Activated CD4-positive, alpha-beta T cell treated with anti-CD3 and anti-CD28 coated beads for 4 hours (primary cell): ENCODE measurements around the gene PDLIM7.

Experiments
- DNase-seq, 2 donors: peaks; one replicate each; pipeline ENCODE4 v3.0.0-alpha.2; 2020

Gene PDLIM7

DNA sequence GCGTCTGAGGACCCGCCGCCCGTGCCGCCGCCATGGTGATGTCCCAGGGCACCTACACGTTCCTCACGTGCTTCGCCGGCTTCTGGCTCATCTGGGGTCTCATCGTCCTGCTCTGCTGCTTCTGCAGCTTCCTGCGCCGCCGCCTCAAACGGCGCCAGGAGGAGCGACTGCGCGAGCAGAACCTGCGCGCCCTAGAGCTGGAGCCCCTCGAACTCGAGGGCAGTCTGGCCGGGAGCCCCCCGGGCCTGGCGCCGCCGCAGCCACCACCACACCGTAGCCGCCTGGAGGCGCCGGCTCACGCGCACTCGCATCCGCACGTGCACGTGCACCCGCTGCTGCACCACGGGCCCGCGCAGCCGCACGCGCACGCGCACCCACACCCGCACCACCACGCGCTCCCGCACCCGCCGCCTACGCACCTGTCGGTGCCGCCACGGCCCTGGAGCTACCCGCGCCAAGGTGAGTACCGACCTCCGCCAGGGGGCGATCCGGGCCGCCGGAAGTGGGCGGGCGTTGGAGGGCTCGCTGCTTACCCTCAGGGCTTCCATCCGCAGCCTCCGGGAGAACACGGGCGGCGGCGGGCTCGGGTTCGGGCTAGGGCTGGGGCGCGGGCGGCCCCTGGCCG, 42.3 kb downstream of the PDLIM7 start:
- peak; percentile 91 for DNase-seq

DNA sequence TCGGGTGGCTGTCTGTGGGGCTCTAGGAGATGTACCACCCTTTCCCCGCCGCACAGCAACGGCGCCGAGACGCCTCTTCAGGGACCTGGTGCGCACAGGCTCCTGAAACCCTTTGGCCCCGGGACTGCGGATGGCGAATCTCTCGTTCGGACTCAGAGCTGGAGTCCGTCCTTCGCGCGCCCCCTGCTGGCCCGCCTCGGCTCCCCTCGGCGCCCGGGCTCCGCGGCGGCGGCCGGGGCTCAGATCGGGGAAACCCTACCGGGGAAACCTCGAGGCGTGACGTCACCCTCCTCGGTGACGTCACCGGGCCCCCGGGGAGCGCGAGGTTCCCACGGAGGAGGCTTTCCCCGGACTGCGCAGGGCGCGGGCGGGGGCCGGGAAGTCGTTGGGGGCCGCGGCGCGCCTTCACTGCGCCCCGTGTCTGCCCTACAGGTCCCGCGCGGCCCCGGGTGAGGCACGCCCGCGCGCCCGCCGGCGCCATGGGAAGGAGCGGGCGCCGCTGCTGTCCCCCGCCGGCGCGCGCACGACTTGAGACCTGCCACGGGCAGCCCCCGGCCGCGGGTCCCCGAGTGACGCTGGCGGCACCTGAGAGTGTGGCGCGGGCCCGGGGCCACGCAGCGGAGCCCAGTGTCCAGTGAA, 42.9 kb downstream of the PDLIM7 start:
- peak; percentile 92 to 94 for DNase-seq

GRCh38 chr5:177453852-177454396, 43.5 kb downstream of the PDLIM7 start:
- no peak for DNase-seq

DNA sequence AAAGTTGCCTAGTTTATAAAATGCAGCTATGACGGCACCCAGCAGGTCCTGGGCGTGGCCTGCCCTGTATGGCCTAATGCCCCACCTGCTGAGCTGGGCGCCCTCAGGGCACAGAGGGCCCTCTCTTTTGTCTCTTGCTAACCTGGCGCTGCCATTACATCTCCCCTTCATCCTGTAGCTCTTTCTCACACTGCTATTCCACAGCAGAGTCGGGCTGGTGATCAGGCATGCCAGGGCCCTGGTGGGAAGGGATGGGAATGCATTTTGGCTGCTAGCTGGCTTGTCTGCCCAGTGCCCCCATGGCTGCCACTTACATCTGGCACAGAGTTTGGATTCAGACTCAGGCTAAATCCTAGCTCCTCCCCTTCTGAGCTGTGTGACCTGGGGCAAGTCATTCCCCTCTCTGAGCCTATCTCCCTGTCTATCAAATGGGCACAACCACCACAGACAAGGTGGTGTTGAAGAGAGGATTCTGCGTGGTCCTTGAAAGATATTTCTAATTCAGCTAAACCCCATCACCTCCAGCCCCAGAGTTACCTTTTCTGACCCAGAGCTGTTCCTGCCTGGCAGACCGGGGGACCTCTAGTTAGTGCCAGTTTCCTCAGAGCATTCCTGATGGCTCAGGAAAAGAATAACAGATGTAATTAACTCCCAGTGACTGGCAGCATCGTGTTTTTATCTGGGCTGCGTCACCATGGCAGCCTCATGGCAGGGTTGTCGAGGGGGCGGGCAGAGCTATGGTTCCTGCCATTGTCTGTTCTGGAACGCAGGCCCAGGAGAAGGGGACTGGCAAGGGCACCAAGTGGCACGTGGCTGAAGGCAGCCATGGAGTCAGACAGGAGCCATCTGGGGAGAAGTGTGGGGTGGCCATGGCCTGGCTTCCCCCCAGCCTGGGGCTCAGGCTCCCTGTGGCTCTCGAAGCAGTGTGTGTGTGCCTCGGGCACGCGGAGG, 44.4 kb downstream of the PDLIM7 start:
- DNase-seq = no peak

- DNase-seq = no peak
These were observed 46.6 kb downstream of the PDLIM7 start for GRCh38 chr5:177450667-177451424.

- no peak for DNase-seq
These were observed 48.0 kb downstream of the PDLIM7 start for GRCh38 chr5:177449140-177450061.

GRCh38 chr5:177448244-177448950, 49.0 kb downstream of the PDLIM7 start:
- no peak for DNase-seq

- no peak for DNase-seq
These were observed 49.7 kb downstream of the PDLIM7 start for GRCh38 chr5:177447611-177448243.

DNA sequence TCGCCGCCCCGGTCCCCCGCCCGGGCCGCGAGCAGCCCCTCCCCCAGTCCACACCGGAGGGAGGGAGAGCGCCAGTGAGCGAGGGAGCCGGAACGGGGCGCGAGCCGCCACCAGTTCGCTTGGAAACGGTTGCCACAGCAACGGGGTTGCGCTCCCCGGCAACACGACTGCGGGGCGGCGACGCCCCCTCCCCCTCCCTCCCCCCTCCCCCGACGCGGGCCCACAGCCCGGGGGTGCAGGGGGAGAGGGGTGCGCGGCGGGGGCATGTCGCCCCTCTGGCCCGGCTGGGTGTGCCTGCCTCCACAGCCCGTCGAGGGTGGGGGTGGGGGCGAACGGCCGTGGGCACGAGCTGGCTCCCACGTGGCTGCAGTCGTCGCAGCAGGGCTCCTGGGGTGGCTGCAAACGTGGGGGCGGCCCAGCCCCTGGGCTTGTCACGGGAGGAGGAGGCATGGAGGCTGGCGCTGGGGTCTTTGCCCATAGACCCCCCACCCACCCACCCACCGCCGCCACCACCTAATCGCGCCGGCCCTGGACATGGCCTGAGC, 50.3 kb downstream of the PDLIM7 start:
- DNase-seq = peak; percentile 59 to 71

DNA sequence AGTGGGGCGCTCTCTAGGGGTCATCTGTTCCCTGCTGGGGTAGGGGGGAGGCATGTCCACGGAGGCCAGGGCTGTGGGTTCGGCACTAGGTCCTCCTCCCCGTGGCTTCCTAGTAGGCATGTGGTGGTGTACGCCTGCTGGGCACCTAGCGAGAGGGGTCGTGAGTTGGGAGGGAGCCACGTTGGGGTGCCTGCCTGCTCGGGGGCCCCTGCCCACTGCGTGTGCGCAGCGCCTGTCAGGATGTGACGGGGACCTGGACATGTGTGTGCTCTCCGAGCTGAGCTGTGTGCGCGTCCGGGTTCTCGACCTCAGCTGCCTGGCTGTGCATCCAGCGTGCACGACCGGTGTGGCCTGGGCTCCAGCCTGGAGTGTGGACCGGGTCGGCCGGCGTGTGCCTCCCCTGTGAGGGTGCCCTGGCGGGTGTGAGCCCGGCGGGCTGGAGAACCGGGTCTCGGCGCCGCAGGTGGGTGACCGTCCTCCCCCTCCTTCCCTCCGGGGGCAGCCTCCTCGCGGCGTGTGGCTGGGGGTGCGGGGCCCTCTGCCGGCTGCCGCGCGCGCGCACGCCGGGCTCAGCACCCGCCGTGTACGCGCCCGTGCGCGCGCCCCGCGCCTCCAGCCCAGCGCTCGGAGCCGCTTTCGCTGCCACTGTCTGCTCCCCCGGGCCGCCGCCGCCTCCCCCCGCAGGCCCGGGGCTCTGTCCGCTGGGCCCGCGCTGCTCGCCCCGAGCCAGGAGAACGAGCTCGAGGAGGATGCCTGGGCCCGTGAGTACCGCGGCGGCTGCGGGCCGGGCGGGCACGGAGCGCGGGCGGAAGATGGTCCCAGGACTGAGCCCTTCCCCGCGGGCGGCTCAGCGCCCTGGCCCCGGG, 51.0 kb downstream of the PDLIM7 start, which contains the start of gene PRR7:
Gene PRR7, plus strand, starts transcription at position 615 of the 866 bp plus-strand sequence. CDS start 8,254 bp downstream, outside the sequence.
- DNase-seq = peak; percentile 69 to 72

- DNase-seq = no peak
These were observed 51.5 kb downstream of the PDLIM7 start for GRCh38 chr5:177445917-177446199.

DNA sequence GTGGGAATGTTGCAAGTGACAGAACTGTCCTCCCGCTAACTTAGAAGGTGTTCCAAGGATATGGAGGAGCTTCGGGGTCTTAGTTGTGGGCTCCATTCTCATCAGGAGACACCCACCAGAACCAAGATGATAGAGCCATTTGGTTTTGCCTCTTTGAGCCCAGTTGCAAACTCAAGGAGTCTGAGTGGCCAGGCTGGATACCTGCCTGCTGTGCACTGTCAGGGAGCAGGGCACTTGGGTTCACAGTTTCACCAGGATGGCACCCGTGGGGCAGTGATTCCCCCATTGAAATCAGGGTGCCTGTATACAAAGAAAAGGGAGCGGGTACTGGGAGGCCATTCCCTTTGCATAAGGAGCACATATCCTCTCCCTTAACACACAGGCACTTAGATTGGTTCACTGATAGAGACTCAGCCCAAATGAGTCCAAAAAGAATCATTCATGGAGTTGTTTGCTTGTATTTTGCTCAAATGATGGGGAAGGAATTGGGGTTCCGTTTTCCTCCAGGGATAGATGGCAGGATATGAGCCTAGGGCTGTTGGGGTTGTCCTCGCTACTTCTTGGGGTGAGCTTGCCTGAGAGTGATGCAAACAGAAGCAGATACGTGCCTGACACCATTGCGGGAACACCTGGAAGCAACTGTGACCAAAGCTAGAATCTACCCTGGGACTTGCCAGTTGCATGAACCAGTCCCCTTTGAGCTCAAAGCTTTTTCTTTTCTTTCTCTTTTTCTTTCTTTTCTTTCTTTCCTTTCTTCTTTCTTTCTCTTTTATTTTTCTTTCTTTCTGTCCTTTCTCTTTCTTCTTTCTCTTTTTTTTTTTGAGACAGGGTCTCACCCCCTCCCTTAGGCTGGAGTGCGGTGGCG, 52.1 kb downstream of the PDLIM7 start:
- DNase-seq = no peak

- no peak for DNase-seq
These were observed 53.0 kb downstream of the PDLIM7 start for GRCh38 chr5:177444106-177445051.

DNA sequence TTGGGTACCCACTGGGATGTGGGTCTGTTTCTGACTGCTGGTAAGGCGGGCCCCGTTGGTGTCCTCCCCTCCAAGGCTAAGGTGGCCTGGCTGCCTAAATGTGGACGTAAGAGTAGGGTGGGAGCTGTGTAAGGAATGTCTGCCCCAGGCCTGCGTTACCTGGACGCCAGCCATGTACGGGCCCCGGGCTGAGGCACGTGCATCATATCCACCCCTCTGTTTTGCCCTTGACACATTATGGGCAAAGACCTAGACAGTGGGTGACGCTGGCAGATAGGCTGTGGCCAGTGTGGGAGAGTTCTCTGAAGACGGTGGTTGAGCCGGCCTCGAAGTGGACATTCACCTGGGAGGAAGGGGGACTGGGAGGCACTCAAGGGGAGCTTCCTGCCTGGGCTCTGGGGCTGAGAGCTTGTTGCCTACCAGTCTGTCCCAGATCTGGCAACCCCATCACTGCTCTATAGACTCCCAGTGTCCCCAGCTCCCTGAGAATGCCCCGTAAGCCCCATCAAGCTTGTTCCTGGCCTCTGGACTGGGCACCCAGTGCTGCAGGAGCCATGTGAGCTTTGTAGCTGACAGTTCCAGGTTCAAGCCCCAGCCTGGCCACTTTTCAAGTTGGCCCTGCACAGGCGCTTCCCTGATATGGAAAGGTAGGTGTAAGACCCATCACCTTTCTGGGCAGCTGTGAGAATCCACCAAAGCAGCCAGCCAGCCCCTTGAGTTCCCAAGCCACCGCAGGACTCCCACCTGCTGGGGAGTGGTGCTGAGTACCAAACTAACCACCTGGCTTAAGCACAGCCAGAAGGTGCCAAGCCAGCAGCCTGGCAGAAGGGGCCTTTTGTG, 54.0 kb downstream of the PDLIM7 start:
- no peak for DNase-seq

GRCh38 chr5:177442066-177442826, 55.2 kb downstream of the PDLIM7 start:
- no peak for DNase-seq
